NCI-H187 (cell line): ENCODE measurements around the gene COPB1.
"Not testable (repeated sequence)": the region's sequence is repeated elsewhere in the genome, so short reads cannot be mapped to it uniquely, and the experiment has no call there.

Experiments used
- DNase-seq, 2 experiments: peaks; one replicate each; lab custom pipeline; 2025; lab: John Stamatoyannopoulos, UW

COPB1 gene, protein sequence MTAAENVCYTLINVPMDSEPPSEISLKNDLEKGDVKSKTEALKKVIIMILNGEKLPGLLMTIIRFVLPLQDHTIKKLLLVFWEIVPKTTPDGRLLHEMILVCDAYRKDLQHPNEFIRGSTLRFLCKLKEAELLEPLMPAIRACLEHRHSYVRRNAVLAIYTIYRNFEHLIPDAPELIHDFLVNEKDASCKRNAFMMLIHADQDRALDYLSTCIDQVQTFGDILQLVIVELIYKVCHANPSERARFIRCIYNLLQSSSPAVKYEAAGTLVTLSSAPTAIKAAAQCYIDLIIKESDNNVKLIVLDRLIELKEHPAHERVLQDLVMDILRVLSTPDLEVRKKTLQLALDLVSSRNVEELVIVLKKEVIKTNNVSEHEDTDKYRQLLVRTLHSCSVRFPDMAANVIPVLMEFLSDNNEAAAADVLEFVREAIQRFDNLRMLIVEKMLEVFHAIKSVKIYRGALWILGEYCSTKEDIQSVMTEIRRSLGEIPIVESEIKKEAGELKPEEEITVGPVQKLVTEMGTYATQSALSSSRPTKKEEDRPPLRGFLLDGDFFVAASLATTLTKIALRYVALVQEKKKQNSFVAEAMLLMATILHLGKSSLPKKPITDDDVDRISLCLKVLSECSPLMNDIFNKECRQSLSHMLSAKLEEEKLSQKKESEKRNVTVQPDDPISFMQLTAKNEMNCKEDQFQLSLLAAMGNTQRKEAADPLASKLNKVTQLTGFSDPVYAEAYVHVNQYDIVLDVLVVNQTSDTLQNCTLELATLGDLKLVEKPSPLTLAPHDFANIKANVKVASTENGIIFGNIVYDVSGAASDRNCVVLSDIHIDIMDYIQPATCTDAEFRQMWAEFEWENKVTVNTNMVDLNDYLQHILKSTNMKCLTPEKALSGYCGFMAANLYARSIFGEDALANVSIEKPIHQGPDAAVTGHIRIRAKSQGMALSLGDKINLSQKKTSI

DNA sequence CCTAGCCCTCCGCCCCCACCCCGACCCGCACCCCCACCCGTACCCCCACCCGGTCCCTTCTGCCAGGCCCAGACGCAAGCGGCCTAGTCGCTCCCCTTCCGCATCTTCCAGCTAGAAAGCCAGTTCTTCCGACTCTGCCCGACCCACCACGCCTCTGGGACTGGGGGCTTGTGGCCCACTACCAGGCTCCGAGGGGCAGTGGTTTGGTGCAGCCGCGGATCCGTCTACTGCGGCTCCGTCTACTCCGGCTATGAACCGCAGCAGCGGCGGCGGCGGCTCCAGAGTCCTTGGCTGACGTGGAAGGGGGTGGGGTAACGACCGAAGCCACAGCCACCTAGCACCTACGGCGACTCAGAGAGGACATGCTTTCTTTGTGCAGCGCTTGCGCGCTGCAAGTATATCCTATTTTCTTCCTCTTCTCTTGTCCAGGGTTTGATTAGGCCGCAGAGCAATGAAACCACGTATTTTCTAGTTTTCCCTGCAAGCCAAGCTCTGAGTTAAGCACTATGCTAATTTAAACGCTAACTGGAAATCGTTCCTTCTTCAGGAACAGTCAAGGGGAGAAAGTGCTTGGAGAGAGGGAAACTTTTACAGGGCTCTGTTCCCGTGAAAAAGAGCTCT, at the start of gene COPB1:
COPB1 (minus strand) TSS at position 252 of the 621 bp plus-strand sequence. CDS start 883 bp downstream, outside the sequence.
- peak; percentile 84 to 90 for DNase-seq

DNA sequence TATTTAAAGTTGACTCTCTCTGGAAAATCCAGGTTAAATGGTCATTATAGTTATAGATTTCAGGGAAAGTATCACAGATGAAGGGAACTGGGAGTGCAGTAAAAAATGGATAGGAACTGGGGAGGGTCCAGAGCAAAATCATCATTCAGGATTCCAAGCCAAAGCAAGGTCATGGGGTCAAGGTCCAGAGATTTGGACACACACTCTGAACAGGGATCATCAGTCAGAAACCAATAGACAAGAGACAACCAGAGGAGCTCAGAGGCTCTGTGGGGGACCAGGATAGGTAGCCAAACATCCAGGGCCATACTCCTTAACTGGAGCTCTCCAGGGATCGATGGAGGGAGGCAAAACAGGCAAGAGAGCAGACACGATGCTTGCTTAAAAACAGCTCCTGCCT, 47.8 kb upstream of the COPB1 start:
- no peak for DNase-seq

- DNase-seq = no peak
These were observed 47.1 kb upstream of the COPB1 start for GRCh38 chr11:14546672-14547071.

- DNase-seq = no peak
These were observed 45.0 kb upstream of the COPB1 start for GRCh38 chr11:14544611-14545010.

GRCh38 chr11:14543260-14543659, 43.6 kb upstream of the COPB1 start:
- DNase-seq = no peak

GRCh38 chr11:14542324-14542723, 42.7 kb upstream of the COPB1 start:
- no peak for DNase-seq

- no peak for DNase-seq
These were observed 41.8 kb upstream of the COPB1 start for GRCh38 chr11:14541192-14541947.

- DNase-seq = no peak
These were observed 40.4 kb upstream of the COPB1 start for GRCh38 chr11:14539982-14540421.

- no peak for DNase-seq
These were observed 39.4 kb upstream of the COPB1 start for GRCh38 chr11:14538926-14539554.

DNA sequence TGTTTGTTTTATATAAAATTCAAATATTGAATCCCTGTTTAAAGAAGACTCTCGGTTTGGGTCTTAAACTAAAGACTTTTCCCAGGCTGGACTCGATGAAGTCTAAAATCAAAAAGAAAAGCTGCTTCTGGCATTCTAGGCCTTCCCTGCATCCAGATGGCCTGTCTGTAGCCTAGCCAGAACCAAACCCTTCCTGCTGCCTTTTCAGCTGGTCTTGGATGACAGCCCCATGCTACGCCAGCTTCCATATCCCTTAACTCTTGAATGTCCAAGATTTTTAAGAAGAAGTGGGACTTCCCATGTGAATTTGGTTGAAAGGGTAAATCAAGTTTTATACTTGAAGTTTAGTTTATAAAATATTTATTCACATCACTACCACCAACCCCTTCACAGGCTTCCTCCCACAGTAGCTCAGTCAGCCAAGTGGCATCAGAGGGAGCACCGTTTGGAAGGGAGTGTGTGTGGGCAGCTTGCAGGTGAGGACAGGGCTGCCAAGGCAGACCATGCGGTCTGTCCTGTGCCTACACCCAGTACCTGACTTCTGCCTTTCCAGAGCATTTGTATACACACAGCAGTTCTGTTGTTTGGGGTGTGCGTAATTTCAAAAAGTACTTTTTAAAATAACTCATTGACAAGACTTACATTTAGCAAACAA, 38.8 kb upstream of the COPB1 start:
- no peak for DNase-seq

DNA sequence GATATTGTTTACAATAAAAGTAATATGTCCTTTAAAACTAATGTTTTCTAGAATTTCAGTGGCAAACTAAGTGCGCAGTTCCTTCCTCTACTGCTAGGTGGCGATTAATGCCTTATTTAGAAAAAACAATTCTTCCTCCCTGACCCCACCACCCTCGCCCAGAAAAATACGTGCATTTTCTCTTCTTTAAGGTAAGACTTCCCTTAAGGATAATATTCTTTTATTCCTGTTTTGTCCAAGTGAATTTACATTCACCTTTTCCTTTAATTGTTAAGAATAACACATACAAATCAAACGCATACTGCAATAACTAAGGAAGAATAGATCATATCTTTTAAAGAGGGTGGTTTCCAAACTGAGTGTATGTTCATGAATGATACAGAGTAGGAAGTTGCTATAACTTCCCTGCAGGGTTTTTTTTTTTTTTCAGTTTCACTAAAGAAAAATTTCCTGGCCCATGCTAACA, 37.6 kb upstream of the COPB1 start:
- DNase-seq = no peak

- DNase-seq = not testable (repeated sequence)
These were observed 35.6 kb upstream of the COPB1 start for GRCh38 chr11:14535166-14535565.

- no peak for DNase-seq
These were observed 30.3 kb upstream of the COPB1 start for GRCh38 chr11:14529951-14530350.

- DNase-seq = no peak
These were observed 29.7 kb upstream of the COPB1 start for GRCh38 chr11:14529321-14529720.

- DNase-seq = no peak
These were observed 23.2 kb upstream of the COPB1 start for GRCh38 chr11:14522801-14523200.

DNA sequence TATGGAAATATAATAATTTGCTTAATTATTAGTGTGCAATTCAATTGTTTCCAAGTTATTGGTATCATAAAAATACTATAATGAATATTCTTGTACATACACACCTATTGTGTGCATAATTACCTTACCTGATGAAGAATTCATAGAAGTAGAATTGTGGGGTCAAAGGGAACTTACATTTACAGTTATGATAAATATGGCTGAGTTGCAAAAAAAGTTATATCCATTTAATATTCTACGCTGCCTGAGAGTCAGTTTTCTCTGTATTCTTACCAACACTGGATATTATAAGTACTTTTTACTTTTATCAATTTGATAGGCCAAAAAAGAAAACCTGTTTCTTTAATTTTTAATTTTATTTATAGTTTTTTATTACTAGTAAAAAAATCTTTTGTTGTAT, 22.6 kb upstream of the COPB1 start:
- DNase-seq = no peak

GRCh38 chr11:14520747-14521151, 21.1 kb upstream of the COPB1 start:
- no peak for DNase-seq

DNA sequence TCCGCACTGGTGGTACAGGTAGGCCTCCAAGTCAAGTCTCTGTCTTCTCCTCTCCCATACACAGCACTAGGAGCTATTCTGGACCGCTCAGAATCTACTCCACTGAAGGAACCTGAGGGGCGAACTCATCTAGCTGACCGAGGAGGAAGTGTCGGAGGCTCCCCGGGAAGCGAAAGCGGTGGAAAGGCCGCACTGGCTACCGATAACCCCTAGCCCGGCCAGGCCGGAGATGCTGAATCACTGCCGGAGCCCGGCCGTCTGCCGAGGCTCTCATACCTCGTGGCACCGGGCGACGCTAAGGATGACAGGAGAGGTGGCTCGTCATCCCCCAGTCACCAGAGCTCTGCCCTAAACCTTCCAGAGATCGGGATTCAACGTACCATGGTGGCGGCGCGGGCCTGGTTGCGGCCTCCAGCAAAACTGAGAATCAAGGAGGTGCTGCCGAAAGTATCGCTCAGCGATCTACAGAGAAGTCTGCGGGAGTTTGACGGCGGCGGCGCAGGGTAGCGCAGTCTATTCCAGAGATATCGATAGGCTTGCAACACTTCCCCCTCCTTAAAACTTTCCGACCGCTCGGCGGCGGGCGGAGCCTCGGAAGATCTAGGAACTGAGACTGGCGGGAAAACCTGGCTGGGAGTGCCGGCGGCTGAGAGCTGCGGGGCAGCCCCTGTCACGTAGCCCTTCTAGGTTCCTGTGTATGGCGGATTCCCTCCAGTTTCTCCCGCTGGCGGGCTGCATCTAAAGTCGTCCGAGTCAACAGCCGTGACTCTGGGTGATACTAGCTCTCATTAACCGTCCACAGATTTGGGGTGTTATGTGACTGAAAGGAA, 20.5 kb upstream of the COPB1 start, which contains the start of gene PSMA1:
PSMA1 (minus strand) TSS at position 470 of the 830 bp plus-strand sequence; CDS start at position 383, 87 bp downstream.
- DNase-seq = peak; percentile 92 to 94

- DNase-seq = no peak
These were observed 19.9 kb upstream of the COPB1 start for GRCh38 chr11:14519597-14519916.

- no peak for DNase-seq
These were observed 19.2 kb upstream of the COPB1 start for GRCh38 chr11:14518820-14519219.
